ENCODE data around the gene UNC80.

The UNC80 gene

GRCh38 chr2:209942936-209943605 is 171.4 kb downstream of the UNC80 start:
- no peaks in the 10 kb centered on the region for H3K36me3 ChIP-seq (replicated peaks)
- in situ Hi-C loops (cut with HindIII; ENCODE audit: low pct_ligation_motif_present, low sequenced_read_pairs), result no loop called here
- H3K27ac ChIP-seq, result no peak overlapping the region
- no peak overlapping the region for H3K4me3 ChIP-seq (ENCODE audit: low read depth, low read length)
- H3K27me3 ChIP-seq (replicated peaks), result no peaks in the 10 kb centered on the region
- peak; percentile 2 for DNase-seq
- TF ChIP-seq CTCF (IDR thresholded peaks at IDR 0.05; ENCODE audit: low read depth, low read length, missing control alignments), result no peak

GRCh38 chr2:209943776-209944175 is 172.1 kb downstream of the UNC80 start:
- in situ Hi-C loops (cut with HindIII; ENCODE audit: low pct_ligation_motif_present, low sequenced_read_pairs), result no loop called here

GRCh38 chr2:209946539-209946938 is 174.9 kb downstream of the UNC80 start:
- no peak overlapping the region for H3K27ac ChIP-seq
- no peak overlapping the region for H3K4me3 ChIP-seq (ENCODE audit: low read depth, low read length)
- no peaks in the 10 kb centered on the region for H3K36me3 ChIP-seq (replicated peaks)
- DNase-seq, result no peak
- no peak for TF ChIP-seq CTCF (IDR thresholded peaks at IDR 0.05; ENCODE audit: low read depth, low read length, missing control alignments)
- H3K27me3 ChIP-seq (replicated peaks), result no peaks in the 10 kb centered on the region
- in situ Hi-C loops (cut with HindIII; ENCODE audit: low pct_ligation_motif_present, low sequenced_read_pairs), result no loop called here

More at GRCh38 chr2:209943776-209944175, 172.1 kb downstream of the UNC80 start:
- DNase-seq, result no peak
- Histone ChIP-seq H3K36me3 (replicated peaks) (no peaks in the 10 kb centered on the region), H3K27me3 (replicated peaks) (no peaks in the 10 kb centered on the region), H3K4me3 (ENCODE audit: low read depth, low read length) (no peak overlapping the region), H3K27ac (no peak overlapping the region)
- no peak for TF ChIP-seq CTCF (IDR thresholded peaks at IDR 0.05; ENCODE audit: low read depth, low read length, missing control alignments)

GRCh38 chr2:209956271-209956670 is 184.6 kb downstream of the UNC80 start:
- H3K27ac ChIP-seq, result no peak overlapping the region
- in situ Hi-C loops (cut with HindIII; ENCODE audit: low pct_ligation_motif_present, low sequenced_read_pairs), result no loop called here
- no peaks in the 10 kb centered on the region for H3K27me3 ChIP-seq (replicated peaks)
- H3K36me3 ChIP-seq (replicated peaks), result no peaks in the 10 kb centered on the region
- DNase-seq, result no peak
- no peak overlapping the region for H3K4me3 ChIP-seq (ENCODE audit: low read depth, low read length)
- TF ChIP-seq CTCF (IDR thresholded peaks at IDR 0.05; ENCODE audit: low read depth, low read length, missing control alignments), result no peak

- in situ Hi-C loops (cut with HindIII; ENCODE audit: low pct_ligation_motif_present, low sequenced_read_pairs), result no loop called here
- no peaks in the 10 kb centered on the region for H3K36me3 ChIP-seq (replicated peaks)
- H3K27me3 ChIP-seq (replicated peaks), result no peaks in the 10 kb centered on the region
- no peak for TF ChIP-seq CTCF (IDR thresholded peaks at IDR 0.05; ENCODE audit: low read depth, low read length, missing control alignments)
- H3K27ac ChIP-seq, result no peak overlapping the region
- DNase-seq, result no peak
- H3K4me3 ChIP-seq (ENCODE audit: low read depth, low read length), result no peak overlapping the region
Observed at GRCh38 chr2:209958016-209958415, 186.4 kb downstream of the UNC80 start.

- H3K27ac ChIP-seq, result no peak overlapping the region
- no peak for TF ChIP-seq CTCF (IDR thresholded peaks at IDR 0.05; ENCODE audit: low read depth, low read length, missing control alignments)
- H3K36me3 ChIP-seq (replicated peaks), result no peaks in the 10 kb centered on the region
- no peaks in the 10 kb centered on the region for H3K27me3 ChIP-seq (replicated peaks)
- in situ Hi-C loops (cut with HindIII; ENCODE audit: low pct_ligation_motif_present, low sequenced_read_pairs), result no loop called here
- H3K4me3 ChIP-seq (ENCODE audit: low read depth, low read length), result no peak overlapping the region
- no peak for DNase-seq
Observed at GRCh38 chr2:209960045-209960444, 188.4 kb downstream of the UNC80 start.

Data from brain microvascular endothelial cell (primary cell).